ENCODE data around the gene PLA2G12B.
"Not testable (repeated sequence)": the region's sequence is repeated elsewhere in the genome, so short reads cannot be mapped to it uniquely, and the experiment has no call there.

The PLA2G12B gene

GRCh38 chr10:72954596-72955554 is at the start of gene PLA2G12B:
Gene PLA2G12B (minus strand): TSS chr10:72954806. CDS start chr10:72954685, 121 bp downstream.
- DNase-seq: no peak

DNA sequence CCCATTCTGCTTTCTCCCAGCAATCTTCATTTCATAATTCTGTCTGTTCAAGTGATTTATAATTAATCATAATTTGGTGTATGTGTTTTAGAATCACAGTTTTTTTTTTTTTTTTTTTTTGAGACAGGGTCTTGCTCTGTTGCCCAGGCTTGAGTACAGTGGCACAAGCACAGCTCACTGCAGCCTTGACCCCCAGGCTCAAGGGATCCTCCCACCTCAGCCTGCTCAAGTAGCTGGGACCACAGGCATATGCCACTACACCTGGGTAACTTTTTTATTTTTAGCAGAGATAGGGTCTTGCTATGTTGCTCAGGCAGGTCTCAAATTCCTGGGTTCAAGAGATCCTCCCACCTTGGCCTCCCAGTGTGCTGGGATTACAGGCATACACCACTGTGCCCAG is 49.2 kb upstream of the PLA2G12B start:
- no peak for DNase-seq

GRCh38 chr10:73000973-73001372 is 46.4 kb upstream of the PLA2G12B start:
- DNase-seq: no peak

GRCh38 chr10:72997099-72997498 is 42.5 kb upstream of the PLA2G12B start:
- no peak for DNase-seq

- not testable (repeated sequence) for DNase-seq
Observed at GRCh38 chr10:72995459-72995858, 40.9 kb upstream of the PLA2G12B start.

DNA sequence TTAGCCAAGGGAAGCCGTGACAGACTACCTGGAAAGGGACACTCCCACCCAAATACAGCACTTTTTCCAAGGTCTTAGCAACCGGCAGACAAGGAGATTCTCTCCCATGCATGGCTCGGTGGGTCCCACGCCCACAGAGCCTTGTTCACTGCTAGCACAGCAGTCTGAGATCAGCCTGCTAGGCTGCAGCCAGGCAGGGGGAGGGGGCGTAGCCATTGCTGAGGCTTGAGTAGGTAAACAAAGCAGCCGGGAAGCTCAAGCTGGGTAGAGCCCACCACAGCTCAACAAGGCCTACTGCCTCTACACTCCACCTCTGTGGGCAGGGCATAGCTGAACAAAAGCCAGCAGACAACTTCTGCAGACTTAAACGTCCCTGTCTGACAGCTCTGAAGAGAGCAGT is 35.2 kb upstream of the PLA2G12B start:
- DNase-seq: not testable (repeated sequence)

DNA sequence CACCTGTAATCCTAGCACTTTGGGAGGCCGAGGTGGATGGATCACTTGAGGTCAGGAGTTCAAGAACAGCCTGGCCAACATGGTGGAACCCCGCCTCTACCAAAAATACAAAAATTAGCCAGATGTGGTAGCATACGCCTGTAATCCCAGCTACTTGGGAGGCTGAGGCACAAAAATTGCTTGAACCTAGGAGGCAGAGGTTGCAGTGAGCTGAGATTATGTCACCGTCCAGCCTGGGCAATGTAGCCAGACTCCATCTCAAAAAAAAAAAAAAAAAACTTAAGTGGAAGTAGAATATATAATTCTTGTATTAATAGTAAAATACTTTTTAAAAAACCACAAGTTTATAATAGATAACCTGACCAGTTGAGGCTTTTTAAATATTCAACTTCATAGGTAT is 30.0 kb upstream of the PLA2G12B start:
- DNase-seq: not testable (repeated sequence)

- no peak for DNase-seq
Observed at GRCh38 chr10:72981882-72982529, 27.4 kb upstream of the PLA2G12B start.

- DNase-seq: no peak
Observed at GRCh38 chr10:72981028-72981881, 26.6 kb upstream of the PLA2G12B start.

DNA sequence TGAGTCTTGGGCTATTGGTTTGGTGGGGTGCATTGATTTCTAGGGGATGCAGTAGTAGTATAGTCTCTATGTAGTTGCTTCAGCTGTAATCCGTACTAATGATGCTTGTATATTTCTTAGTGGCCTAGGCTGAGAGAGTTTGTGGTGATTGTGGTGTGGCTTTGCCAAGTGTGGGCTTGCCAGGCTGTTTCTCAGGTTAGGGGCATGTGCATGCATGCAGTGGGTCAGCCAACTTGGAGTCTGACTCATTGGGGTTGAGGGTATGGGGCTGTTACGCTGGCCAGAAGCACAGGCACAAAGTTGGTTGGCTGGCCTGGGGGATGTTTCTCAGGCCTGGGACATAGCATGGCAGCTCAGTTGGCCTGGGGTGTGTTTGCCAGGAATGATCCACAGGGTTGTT is 25.7 kb upstream of the PLA2G12B start:
- DNase-seq: no peak

DNA sequence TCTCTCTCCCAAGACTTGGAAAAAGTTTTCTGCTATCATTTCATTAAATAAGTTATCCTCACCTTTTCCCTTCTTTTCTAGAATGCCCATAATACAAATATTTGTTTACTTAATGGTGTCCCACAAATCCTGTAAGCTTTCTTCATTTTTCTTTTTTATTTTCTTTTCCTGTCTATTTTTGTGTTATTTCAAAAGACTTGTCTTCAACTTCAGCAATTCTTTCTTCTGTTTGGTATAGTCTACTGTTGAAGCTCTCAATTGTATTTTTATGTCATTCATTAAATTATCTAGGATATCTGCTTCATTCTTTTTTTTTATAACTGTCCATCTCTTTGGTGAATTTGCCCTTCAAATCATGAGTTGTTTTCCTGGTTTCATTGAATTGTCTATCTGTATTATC is 25.1 kb upstream of the PLA2G12B start:
- no peak for DNase-seq

GRCh38 chr10:72976886-72977285 is 22.3 kb upstream of the PLA2G12B start:
- DNase-seq: no peak

DNA sequence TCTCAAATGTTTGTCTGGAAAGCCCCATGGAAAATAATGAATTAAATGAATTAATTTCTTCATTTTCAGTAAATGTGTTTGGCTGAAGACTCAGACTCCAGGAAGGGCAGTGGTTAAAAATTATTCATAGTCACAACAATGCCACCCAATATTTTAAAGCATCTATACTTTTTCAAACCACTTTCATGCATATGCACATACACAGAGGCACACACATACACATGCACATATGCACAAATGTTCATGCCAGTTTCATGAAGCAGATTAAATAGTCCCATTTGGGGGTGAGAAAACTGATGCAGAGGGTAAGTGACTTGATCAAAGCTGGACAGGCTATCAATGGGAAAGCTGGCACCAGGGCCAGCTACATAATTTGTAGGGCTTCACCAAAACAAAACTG is 1.4 kb upstream of the PLA2G12B start:
- DNase-seq: no peak

DNA sequence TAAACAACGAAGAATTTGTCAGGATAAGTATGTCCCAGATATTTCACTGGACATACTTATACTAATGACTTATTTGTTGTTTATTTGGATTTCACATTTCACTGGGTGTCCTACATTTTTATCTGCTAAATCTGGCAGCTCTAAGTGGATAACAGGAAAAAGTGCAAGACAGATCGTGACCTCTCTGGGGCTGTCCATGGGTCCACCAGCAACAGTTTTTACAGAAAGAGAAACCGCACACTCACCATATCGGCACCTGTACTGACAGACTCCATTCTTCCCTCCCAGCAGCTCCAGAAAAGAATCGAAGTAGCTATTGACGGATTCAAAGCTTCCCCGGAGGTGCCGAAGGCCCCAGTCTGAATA is 393 bp downstream of the PLA2G12B start:
- DNase-seq: no peak

DNA sequence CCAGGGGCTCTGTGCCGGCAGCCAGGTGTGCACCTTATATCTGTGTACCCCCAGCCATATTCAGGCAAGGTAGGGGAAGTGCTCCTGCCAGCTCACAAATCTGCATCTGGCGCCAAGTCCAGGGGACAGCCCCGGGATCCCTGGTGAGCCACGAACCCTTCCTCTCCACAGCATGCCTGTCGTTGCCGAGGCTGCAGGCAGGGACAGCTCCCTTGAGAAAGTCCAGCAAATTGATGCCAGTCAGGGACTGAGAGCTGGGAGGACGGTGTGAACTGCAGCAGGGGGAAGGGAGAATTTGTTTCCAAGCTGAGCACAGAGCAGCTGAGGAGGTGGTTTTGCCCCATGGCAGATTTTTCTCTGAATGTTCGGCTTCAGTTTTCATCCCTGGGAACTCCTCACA is 919 bp downstream of the PLA2G12B start:
- no peak for DNase-seq

- no peak for DNase-seq
Observed at GRCh38 chr10:72952642-72953158, 1.9 kb downstream of the PLA2G12B start.

DNA sequence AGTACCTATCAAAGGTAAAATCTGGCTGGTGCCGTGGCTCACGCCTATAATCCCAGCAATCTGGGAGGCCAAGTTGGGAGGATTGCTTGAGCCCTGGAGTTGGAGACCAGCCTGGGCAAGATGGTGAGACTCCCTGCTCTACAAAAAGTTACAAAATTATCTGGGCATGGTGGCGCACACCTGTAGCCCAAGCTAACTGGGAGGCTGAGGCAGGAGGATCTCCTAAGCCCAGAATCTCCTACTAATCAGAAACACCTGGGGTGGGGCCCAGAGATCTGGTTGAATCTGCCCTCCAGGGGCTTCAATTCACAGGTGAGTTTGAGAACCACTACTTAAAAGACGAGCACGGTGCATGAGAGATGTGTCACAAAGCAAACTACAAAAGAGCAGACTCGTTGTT is 2.4 kb downstream of the PLA2G12B start:
- DNase-seq: no peak

- DNase-seq: no peak
Observed at GRCh38 chr10:72951760-72952159, 2.8 kb downstream of the PLA2G12B start.

DNA sequence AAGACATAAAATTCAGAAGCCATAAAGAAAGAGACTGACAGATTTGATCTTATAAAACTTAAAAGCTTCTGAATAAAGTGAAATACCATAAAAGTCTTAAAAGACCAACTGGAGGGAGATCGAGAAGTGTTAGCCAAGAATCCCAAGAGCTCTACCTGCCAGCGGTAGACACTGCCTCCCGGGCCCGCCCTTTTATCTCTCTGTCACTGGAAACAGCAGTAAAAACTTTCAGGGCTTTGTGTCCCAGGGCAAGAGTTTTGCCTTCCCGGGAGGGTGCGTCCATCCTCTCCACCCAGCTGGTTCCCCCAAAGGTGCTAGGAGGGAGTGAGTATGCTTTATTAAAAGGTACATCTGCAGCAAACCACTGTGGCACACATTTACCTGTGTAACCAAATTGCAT is 5.8 kb downstream of the PLA2G12B start:
- DNase-seq: no peak

GRCh38 chr10:72946963-72947362 is 7.6 kb downstream of the PLA2G12B start:
- DNase-seq: no peak

DNA sequence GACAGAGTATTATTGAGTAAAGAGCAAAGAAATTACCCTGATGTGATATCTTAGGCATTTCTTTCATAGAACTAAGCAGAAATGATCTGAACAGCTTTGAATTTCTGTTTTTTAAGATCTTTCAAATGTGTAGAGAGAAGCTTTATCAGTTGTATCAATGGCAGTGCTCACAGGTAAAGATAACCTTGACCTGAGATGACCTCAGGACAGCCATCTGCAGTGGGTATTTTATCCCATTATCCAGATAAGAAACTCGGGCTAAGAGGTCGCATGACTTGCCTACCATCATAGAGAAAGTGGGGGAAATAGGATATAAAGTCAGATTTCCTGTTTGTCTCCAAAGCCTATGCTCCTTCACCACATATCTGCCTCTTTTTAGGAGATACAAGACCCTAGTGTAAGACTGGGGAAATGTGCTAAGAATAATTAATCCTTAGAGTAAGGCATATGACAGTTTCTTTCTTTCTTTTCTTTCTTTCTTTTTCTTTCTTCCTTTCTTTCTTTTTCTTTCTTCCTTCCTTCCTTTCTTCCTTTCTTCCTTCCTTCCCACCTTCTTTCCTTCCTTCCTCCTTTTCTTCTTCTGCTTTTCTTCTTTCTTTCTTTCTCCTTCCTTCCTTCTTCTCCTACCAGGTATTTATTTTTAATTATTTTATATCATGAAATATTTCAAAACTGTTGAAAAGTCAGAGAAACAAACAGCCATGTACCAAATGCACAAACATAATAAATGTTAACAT is 10.9 kb downstream of the PLA2G12B start:
- DNase-seq: no peak

- no peak for DNase-seq
Observed at GRCh38 chr10:72935361-72935760, 19.2 kb downstream of the PLA2G12B start.

All from CD4-positive, alpha-beta T cell treated with Interleukin-4 for 1 hour (primary cell).